Left renal cortex interstitium (tissue), 4 donors: Measurements from ENCODE around the gene SPATS1. TPM values are rescaled to one million over a fixed set of nuclear protein-coding genes. Genes with fewer than 3 reads are reported as not detected.

Experiments
- DNase-seq, 4 donors: peaks; one replicate each; pipeline ENCODE4 v3.0.0-alpha.2; 2013; ENCODE audit warnings: low read depth in 4 of 4, low spot score in 2 of 4, missing footprints in 1 of 4
- polyA plus RNA-seq, 4 donors: library from polyadenylated mRNA; unstranded; fragments of 120-200 nt; gene quantifications; one replicate each; pipeline ENCODE4 v1.2.1, GENCODE V29; 2013; ENCODE audit not compliant: insufficient read length in 4 of 4

SPATS1 gene
- polyA plus RNA-seq: not detected

GRCh38 chr6:44342489-44342888 lies at the start of gene SPATS1:
SPATS1 (plus strand) TSS chr6:44342650; CDS start chr6:44343096, 446 bp downstream.
- DNase-seq: peak in 1 of 4 donors; percentile 20

GRCh38 chr6:44292661-44293365 lies 49.6 kb upstream of the SPATS1 start:
- no peak for DNase-seq

- no peak for DNase-seq
These were observed 47.3 kb upstream of the SPATS1 start for GRCh38 chr6:44294832-44295791.

- no peak for DNase-seq
These were observed 45.1 kb upstream of the SPATS1 start for GRCh38 chr6:44297063-44298038.

- no peak for DNase-seq
These were observed 44.2 kb upstream of the SPATS1 start for GRCh38 chr6:44298055-44298803.

- no peak for DNase-seq
These were observed 43.6 kb upstream of the SPATS1 start for GRCh38 chr6:44298864-44299263.

- DNase-seq: no peak
These were observed 42.1 kb upstream of the SPATS1 start for GRCh38 chr6:44300292-44300823.

- DNase-seq: no peak
These were observed 41.3 kb upstream of the SPATS1 start for GRCh38 chr6:44301106-44301505.

- no peak for DNase-seq
These were observed 40.5 kb upstream of the SPATS1 start for GRCh38 chr6:44301782-44302564.

- DNase-seq: no peak
These were observed 39.6 kb upstream of the SPATS1 start for GRCh38 chr6:44302856-44303255.

- no peak for DNase-seq
These were observed 38.6 kb upstream of the SPATS1 start for GRCh38 chr6:44303842-44304241.

GRCh38 chr6:44304282-44305199 lies 37.9 kb upstream of the SPATS1 start:
- DNase-seq: no peak

- no peak for DNase-seq
These were observed 37.2 kb upstream of the SPATS1 start for GRCh38 chr6:44305200-44305725.

GRCh38 chr6:44306710-44307109 lies 35.7 kb upstream of the SPATS1 start:
- DNase-seq: no peak

GRCh38 chr6:44307217-44307616 lies 35.2 kb upstream of the SPATS1 start:
- no peak for DNase-seq

GRCh38 chr6:44309092-44309491 lies 33.4 kb upstream of the SPATS1 start:
- DNase-seq: no peak

GRCh38 chr6:44309631-44310030 lies 32.8 kb upstream of the SPATS1 start:
- DNase-seq: no peak
